ENCODE data around the gene RCAN2. TPM values are rescaled to one million over a fixed set of nuclear protein-coding genes. Genes with fewer than 3 reads are reported as not detected.
"Not testable (repeated sequence)": the region's sequence is repeated elsewhere in the genome, so short reads cannot be mapped to it uniquely, and the experiment has no call there.

Gene RCAN2
- total RNA-seq, 2 donors from 2014 or later: 96.5 to 210 TPM

DNA sequence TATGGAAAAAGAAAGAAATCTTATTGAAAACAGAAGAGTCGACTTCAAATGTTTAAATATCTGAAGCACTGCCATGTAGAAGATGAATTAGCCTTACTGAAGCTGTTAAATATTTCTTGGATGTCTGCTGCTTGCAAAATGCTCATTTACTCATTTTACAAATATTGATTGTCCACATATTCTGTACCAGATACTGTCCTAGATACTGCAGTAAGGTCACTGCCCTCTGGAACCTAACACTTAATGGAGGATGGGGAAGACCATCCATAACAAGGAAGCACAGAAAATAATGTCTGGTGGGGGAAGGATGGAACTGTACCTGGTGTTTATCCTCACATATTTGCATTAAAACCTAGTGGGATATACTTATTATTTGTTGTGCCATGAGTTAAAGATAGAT, 99.0 kb downstream of the RCAN2 start:
- no peak for DNase-seq (ENCODE audit: low spot score)
- TF ChIP-seq, protein P1, sequence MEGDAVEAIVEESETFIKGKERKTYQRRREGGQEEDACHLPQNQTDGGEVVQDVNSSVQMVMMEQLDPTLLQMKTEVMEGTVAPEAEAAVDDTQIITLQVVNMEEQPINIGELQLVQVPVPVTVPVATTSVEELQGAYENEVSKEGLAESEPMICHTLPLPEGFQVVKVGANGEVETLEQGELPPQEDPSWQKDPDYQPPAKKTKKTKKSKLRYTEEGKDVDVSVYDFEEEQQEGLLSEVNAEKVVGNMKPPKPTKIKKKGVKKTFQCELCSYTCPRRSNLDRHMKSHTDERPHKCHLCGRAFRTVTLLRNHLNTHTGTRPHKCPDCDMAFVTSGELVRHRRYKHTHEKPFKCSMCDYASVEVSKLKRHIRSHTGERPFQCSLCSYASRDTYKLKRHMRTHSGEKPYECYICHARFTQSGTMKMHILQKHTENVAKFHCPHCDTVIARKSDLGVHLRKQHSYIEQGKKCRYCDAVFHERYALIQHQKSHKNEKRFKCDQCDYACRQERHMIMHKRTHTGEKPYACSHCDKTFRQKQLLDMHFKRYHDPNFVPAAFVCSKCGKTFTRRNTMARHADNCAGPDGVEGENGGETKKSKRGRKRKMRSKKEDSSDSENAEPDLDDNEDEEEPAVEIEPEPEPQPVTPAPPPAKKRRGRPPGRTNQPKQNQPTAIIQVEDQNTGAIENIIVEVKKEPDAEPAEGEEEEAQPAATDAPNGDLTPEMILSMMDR (IDR thresholded peaks at IDR 0.05): no peak
- H3K27me3 ChIP-seq: no peaks in the 10 kb centered on the region
- peaks cover 0 to 9% of the 10 kb centered on the region in 2 donors for H3K4me1 ChIP-seq
- no peaks in the 10 kb centered on the region for H3K9me3 ChIP-seq
- no peak overlapping the region for H3K4me3 ChIP-seq
- no peak overlapping the region for H3K27ac ChIP-seq
- no peaks in the 10 kb centered on the region for H3K36me3 ChIP-seq

DNA sequence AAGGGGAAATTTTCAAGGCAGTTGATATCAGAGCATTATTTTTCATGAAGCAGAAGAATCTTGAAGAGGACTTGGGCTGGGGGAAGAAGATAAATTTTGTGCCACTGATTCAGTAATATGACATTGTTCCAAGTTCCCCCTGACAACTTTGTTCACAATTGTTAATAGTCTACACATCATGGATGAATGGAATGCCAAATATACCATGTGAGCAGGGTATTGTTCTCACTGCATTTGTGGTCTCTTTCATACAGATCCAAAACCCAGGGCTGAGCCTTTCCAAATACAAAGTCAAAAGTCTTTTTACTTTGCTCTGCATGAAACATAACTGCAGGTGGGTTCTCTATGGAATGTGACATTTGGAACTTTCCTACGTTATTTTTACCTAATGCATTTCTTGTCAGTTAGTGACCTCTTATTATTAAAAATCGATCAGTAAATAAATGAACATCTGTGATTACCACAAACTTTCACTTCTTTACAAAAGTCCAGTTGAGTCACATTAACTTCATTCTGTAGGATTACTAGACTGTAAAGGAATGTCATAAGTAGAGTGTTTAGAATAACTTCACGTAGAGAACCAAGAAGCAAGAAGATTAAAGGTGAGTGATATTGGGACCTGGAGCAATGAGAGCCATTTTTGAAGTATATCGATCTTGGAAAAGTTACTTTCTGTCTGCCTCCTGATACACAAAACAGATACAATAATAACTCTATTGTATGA, 100.9 kb downstream of the RCAN2 start:
- DNase-seq (ENCODE audit: low spot score): no peak
- no peak overlapping the region for H3K4me3 ChIP-seq
- H3K4me1 ChIP-seq: peaks cover 0 to 9% of the 10 kb centered on the region in 2 donors
- no peaks in the 10 kb centered on the region for H3K36me3 ChIP-seq
- no peaks in the 10 kb centered on the region for H3K9me3 ChIP-seq
- no peak overlapping the region for H3K27ac ChIP-seq
- TF ChIP-seq, protein P1 (IDR thresholded peaks at IDR 0.05): no peak
- no peaks in the 10 kb centered on the region for H3K27me3 ChIP-seq

DNA sequence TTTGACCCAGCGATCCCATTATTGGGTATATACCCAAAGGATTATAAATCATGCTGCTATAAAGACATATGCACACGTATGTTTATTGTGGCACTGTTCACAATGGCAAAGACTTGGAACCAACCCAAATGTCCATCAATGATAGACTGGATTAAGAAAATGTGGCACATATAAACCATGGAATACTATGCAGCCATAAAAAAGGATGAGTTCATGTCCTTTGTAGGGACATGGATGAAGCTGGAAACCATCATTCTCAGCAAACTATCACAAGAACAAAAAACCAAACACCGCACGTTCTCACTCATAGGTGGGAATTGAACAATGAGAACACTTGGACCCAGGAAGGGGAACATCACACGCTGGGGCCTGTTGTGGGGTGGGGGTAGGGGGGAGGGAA, 103.5 kb downstream of the RCAN2 start:
- H3K4me1 ChIP-seq; H3K9me3 ChIP-seq; H3K36me3 ChIP-seq; H3K27me3 ChIP-seq; H3K27ac ChIP-seq; H3K4me3 ChIP-seq; DNase-seq (ENCODE audit: low spot score): not testable (repeated sequence)

DNA sequence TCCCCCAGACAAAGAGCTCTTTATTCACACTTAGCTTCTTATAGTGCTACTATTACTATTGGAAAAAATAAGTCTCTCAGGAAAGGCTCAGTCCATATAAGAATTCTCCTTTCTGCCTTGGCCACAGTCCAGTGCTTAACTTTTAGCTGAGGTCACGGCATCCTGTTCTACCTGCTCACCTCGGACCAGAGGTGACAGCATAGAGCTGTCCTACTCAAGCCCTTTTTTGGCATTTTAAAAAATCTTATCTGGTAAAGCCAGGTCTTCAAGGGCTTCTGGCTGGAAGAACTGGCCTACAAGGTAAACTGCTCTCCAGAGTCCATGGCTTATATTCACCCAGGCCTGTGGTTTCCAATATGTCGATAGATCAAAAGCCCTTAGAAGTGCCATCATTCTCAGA, 109.7 kb downstream of the RCAN2 start:
- DNase-seq (ENCODE audit: low spot score): no peak
- Histone ChIP-seq H3K27ac (no peak overlapping the region), H3K4me1 (peaks cover 0 to 53% of the 10 kb centered on the region in 2 donors), H3K9me3 (no peaks in the 10 kb centered on the region), H3K4me3 (no peak overlapping the region), H3K27me3 (no peaks in the 10 kb centered on the region), H3K36me3 (no peaks in the 10 kb centered on the region)
- TF ChIP-seq, protein P1 (IDR thresholded peaks at IDR 0.05): no peak

DNA sequence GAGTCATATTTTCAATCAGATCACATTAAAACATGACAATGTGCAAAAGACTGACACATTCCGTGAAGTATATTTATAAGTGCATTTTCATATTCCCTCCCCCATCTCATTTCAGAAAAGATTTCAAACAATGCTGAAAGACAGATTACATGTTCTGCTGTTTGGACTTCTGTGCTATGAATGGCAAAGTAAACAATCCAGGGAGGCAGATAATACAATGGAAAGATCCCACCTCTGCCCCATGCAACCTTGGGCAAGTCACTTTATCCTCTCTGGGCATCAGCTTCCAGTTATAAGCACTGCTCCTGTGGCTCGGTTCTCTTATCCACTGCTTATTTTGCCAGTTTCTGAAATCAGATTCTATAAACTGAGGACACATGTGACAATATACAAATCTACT, 110.2 kb downstream of the RCAN2 start:
- Histone ChIP-seq H3K36me3 (no peaks in the 10 kb centered on the region), H3K27me3 (no peaks in the 10 kb centered on the region), H3K27ac (no peak overlapping the region), H3K4me3 (no peak overlapping the region), H3K4me1 (peaks cover 0 to 58% of the 10 kb centered on the region in 2 donors), H3K9me3 (no peaks in the 10 kb centered on the region)
- TF ChIP-seq, protein P1 (IDR thresholded peaks at IDR 0.05): no peak
- DNase-seq (ENCODE audit: low spot score): no peak

DNA sequence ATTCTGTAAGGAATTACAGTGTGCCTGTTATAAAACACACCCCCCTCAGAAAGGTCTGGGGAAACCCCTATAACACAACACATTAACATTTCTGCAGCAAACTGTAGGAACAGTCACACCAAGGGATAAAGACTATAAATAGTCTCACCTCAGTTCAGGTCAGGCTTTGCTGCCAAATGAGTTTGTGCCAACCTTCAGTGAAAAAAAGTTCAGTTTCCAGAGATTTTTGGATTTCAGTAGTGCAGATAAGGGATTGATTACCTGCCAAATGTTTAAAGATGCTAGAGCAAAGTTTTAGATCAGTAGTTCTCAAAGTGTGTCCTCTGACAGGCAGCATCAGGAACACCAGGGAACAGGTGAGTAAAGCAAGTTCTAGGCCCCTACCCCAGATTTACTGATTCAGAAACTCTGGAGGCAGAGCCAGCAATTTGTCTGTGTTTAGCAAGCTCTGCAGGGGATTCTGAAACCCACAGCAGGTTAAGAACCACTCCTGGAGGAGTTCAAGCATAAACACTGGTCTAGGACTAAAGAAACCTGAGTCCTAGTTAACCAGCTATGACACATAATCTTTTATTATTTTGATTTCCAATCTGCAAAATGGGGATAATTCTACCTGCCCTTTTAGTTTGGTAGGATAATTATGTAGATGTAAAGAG, 111.0 kb downstream of the RCAN2 start:
- Histone ChIP-seq H3K4me1 (peaks cover 0 to 58% of the 10 kb centered on the region in 2 donors), H3K27ac (no peak overlapping the region), H3K4me3 (no peak overlapping the region)

More for the DNA sequence above, 111.0 kb downstream of the RCAN2 start:
- DNase-seq (ENCODE audit: low spot score): no peak
- H3K36me3 ChIP-seq: no peaks in the 10 kb centered on the region
- TF ChIP-seq, protein P1 (IDR thresholded peaks at IDR 0.05): no peak
- no peaks in the 10 kb centered on the region for H3K9me3 ChIP-seq
- H3K27me3 ChIP-seq: no peaks in the 10 kb centered on the region

Data from right atrium auricular region (tissue), 2 donors.